H1 (cell line): ENCODE measurements around the gene TIFAB. TPM values are rescaled to one million over a fixed set of nuclear protein-coding genes. Genes with fewer than 3 reads are reported as not detected.

ENCODE experiments used
- CTCF ChIA-PET: fragments of 300-600 bp; sonication (Branson Sonifier 250); formaldehyde crosslinking; loops from one replicate; lab custom pipeline; 2021; ENCODE audit not compliant: partially characterized antibody; lab: Charles Lee
- POLR2A ChIA-PET: fragments of 300-600 bp; sonication (Branson Sonifier 250); formaldehyde crosslinking; loops from one replicate; lab custom pipeline; 2021; ENCODE audit warnings: inconsistent platforms; ENCODE audit not compliant: partially characterized antibody; lab: Charles Lee
- DNase-seq, 2 experiments: peaks; one replicate each; pipeline versions ENCODE4 v3.0.0 to v3.0.0-alpha.2; 2010 to 2022; ENCODE audit warnings: low spot score in 2 of 2, low read depth in 1 of 2, mixed read lengths in 1 of 2
- FAIRE-seq: peaks from 2 replicates; lab custom pipeline; 2011; peaks lifted over from hg19 to GRCh38; lab: Jason Lieb, UNC
- H2AFZ ChIP-seq: 2 replicates; pipeline ENCODE4 v1.8.1; 2012; ENCODE audit warnings: low read length, inconsistent platforms
- H2AK5ac ChIP-seq: 2 replicates; pipeline ENCODE4 v1.6.1; 2013; ENCODE audit warnings: low read depth, low read length
- H2BK120ac ChIP-seq: replicated peaks from 2 replicates; pipeline ENCODE3; 2013; ENCODE audit warnings: low read depth, low read length, inconsistent platforms
- H2BK12ac ChIP-seq: 2 replicates; pipeline ENCODE4 v1.6.1; 2013; ENCODE audit warnings: low read depth, low read length
- H2BK15ac ChIP-seq: 2 replicates; pipeline ENCODE4 v1.6.1; 2013; ENCODE audit warnings: low read length
- H2BK20ac ChIP-seq: 2 replicates; pipeline ENCODE4 v1.6.1; 2013; ENCODE audit warnings: low read length
- H2BK5ac ChIP-seq: 2 replicates; pipeline ENCODE4 v1.6.1; 2013; ENCODE audit warnings: low read depth, low read length
- H3K14ac ChIP-seq: 2 replicates; pipeline ENCODE4 v1.6.1; 2013; ENCODE audit warnings: inconsistent platforms; ENCODE audit not compliant: insufficient read length
- H3K18ac ChIP-seq: 2 replicates; pipeline ENCODE4 v1.6.1; 2013; ENCODE audit warnings: low read length; ENCODE audit errors: extremely low read depth
- H3K23ac ChIP-seq: 2 replicates; pipeline ENCODE4 v1.6.1; 2013; ENCODE audit warnings: inconsistent platforms; ENCODE audit not compliant: insufficient read length
- H3K23me2 ChIP-seq: 2 replicates; pipeline ENCODE4 v1.6.1; 2013; ENCODE audit warnings: low read depth, low read length
- H3K27ac ChIP-seq: 2 replicates; pipeline ENCODE4 v1.6.1; 2011; ENCODE audit warnings: low read depth, low read length, inconsistent platforms
- H3K27me3 ChIP-seq, 4 experiments: replicated peaks in 1 of 4; 1 replicate in 1 of 4; 2 replicates in 3 of 4; pipeline versions ENCODE4 v1.6.1 to v1.8.1; 2011 to 2013; ENCODE audit warnings: low read length in 3 of 4, mild to moderate bottlenecking in 3 of 4, inconsistent platforms in 2 of 4, mixed read lengths in 2 of 4, moderate library complexity in 1 of 4; ENCODE audit not compliant: control insufficient read depth in 3 of 4, insufficient read depth in 3 of 4; ENCODE audit errors: extremely low read depth in 1 of 4
- H3K36me3 ChIP-seq, 4 experiments: 2 replicates each; pipeline versions ENCODE4 v1.6.1 to v1.8.1; 2011 to 2013; ENCODE audit warnings: mild to moderate bottlenecking in 4 of 4, low read length in 3 of 4, moderate library complexity in 2 of 4, control low read depth in 1 of 4, inconsistent platforms in 1 of 4; ENCODE audit not compliant: insufficient read depth in 4 of 4, control insufficient read depth in 2 of 4
- H3K4ac ChIP-seq: replicated peaks from 2 replicates; pipeline ENCODE3; 2013; ENCODE audit warnings: low read length, low read depth, mixed read lengths, inconsistent platforms; ENCODE audit not compliant: insufficient read length
- H3K4me1 ChIP-seq, 4 experiments: replicated peaks in 1 of 4; 1 replicate in 1 of 4; 2 replicates in 3 of 4; pipeline versions ENCODE4 v1.6.1 to v1.8.1; 2011 to 2013; ENCODE audit warnings: low read length in 3 of 4, inconsistent platforms in 2 of 4, mixed read lengths in 1 of 4; ENCODE audit not compliant: insufficient read depth in 4 of 4, control insufficient read depth in 3 of 4
- H3K4me2 ChIP-seq, 2 experiments: 2 replicates each; pipeline versions ENCODE4 v1.6.1 to v1.8.1; 2011 to 2013; ENCODE audit warnings: low read depth in 2 of 2, low read length in 2 of 2, control low read depth in 1 of 2, inconsistent platforms in 1 of 2, mild to moderate bottlenecking in 1 of 2; ENCODE audit not compliant: insufficient read depth in 1 of 2
- H3K4me3 ChIP-seq, 4 experiments: fragments of 200-600, 300-600 bp in 1 of 4; sonication (generic), shearing (Covaris generic), sonication (Bioruptor Twin) in 1 of 4; 2 replicates each; pipeline versions ENCODE4 v1.5.1 to v1.8.1; 2011 to 2016; ENCODE audit warnings: low read length in 4 of 4, low read depth in 3 of 4, control low read depth in 2 of 4, inconsistent platforms in 2 of 4, mild to moderate bottlenecking in 2 of 4, mixed read lengths in 1 of 4, moderate library complexity in 1 of 4; ENCODE audit not compliant: insufficient read depth in 2 of 4; ENCODE audit errors: extremely low read depth in 1 of 4
- H3K56ac ChIP-seq: replicated peaks from 2 replicates; pipeline ENCODE3; 2013; ENCODE audit warnings: low read depth, mild to moderate bottlenecking, mixed read lengths, low read length, inconsistent platforms; ENCODE audit not compliant: insufficient read length
- H3K79me1 ChIP-seq: 2 replicates; pipeline ENCODE4 v1.6.1; 2013; ENCODE audit warnings: low read depth, low read length, control low read depth
- H3K79me2 ChIP-seq, 2 experiments: 2 replicates each; pipeline versions ENCODE4 v1.6.1 to v1.8.1; 2012 to 2013; ENCODE audit warnings: low read length in 2 of 2, mild to moderate bottlenecking in 2 of 2, inconsistent platforms in 1 of 2; ENCODE audit not compliant: insufficient read depth in 2 of 2, control insufficient read depth in 1 of 2
- H3K9ac ChIP-seq, 4 experiments: replicated peaks in 1 of 4; 1 replicate in 1 of 4; 2 replicates in 3 of 4; pipeline versions ENCODE4 v1.6.1 to v1.8.1; 2011 to 2013; ENCODE audit warnings: low read depth in 3 of 4, low read length in 3 of 4, control low read depth in 2 of 4, mild to moderate bottlenecking in 2 of 4, moderate library complexity in 2 of 4, inconsistent platforms in 1 of 4; ENCODE audit errors: extremely low read depth in 1 of 4
- H3K9me3 ChIP-seq, 2 experiments: 2 replicates each; pipeline versions ENCODE4 v1.6.1 to v1.8.1; 2012 to 2013; ENCODE audit warnings: mild to moderate bottlenecking in 2 of 2, moderate library complexity in 2 of 2, control low read depth in 1 of 2, inconsistent platforms in 1 of 2, low read depth in 1 of 2, low read length in 1 of 2, mixed read lengths in 1 of 2; ENCODE audit not compliant: insufficient read depth in 2 of 2
- H4K20me1 ChIP-seq, 2 experiments: replicated peaks in 1 of 2; 2 replicates each; pipeline versions ENCODE3 to v1.8.1; 2011 to 2013; ENCODE audit warnings: inconsistent platforms in 2 of 2, low read length in 2 of 2, mild to moderate bottlenecking in 1 of 2; ENCODE audit not compliant: insufficient read depth in 2 of 2, control insufficient read depth in 1 of 2
- H4K5ac ChIP-seq: 2 replicates; pipeline ENCODE4 v1.6.1; 2013; ENCODE audit warnings: low read length, low read depth, mixed read lengths, inconsistent platforms; ENCODE audit not compliant: insufficient read length
- H4K8ac ChIP-seq: 2 replicates; pipeline ENCODE4 v1.8.0; 2013; ENCODE audit warnings: mild to moderate bottlenecking, moderate library complexity, low read length, inconsistent platforms; ENCODE audit not compliant: insufficient read depth; ENCODE audit errors: extremely low read depth
- H4K91ac ChIP-seq: replicated peaks from 2 replicates; pipeline ENCODE3; 2013; ENCODE audit warnings: low read length, mixed read lengths, inconsistent platforms; ENCODE audit not compliant: insufficient read length
- WGBS, 2 experiments: shearing (Covaris generic) in 1 of 2; methylation state at CpG; one replicate each; pipeline versions ENCODE4 v1.1.6 to v1.1.7; 2013 to 2015; ENCODE audit warnings: low lambda C conversion rate in 2 of 2, mixed read lengths in 2 of 2, inconsistent platforms in 1 of 2, low coverage in 1 of 2, missing lambda C conversion rate in 1 of 2; ENCODE audit not compliant: insufficient replicate concordance in 2 of 2, insufficient coverage in 1 of 2, insufficient read length in 1 of 2; ENCODE audit errors: extremely low coverage in 1 of 2, missing lambda C conversion rate in 1 of 2; 5-methylcytosine and 5-hydroxymethylcytosine counted together
- polyA plus RNA-seq, 7 experiments: library from polyadenylated mRNA; depleted of rRNA in 3 of 7; stranded (reverse) in 5 of 7; unstranded in 2 of 7; fragments of >200 nt in 5 of 7; fragments of 200-250 nt in 2 of 7; gene quantifications; 1 replicate in 5 of 7; 2 replicates in 1 of 7; 4 replicates in 1 of 7; pipeline versions ENCODE4 v1.2.1 to v1.2.3, GENCODE V29; 2011 to 2013; ENCODE audit warnings: missing spikeins in 2 of 7, mixed read lengths in 2 of 7
- total RNA-seq: library from RNA; stranded (reverse); fragmentation: NEBNext Ultra II Directional; extraction: Animal tissue kit (Norgen Biotek cat#: 25700); gene quantifications from 2 replicates; pipeline ENCODE4 v1.2.1, GENCODE V29; 2021
- TF ChIP-seq, protein P1 (sequence below): IDR thresholded peaks from 2 replicates; pipeline ENCODE4 v1.6.1; 2012; ENCODE audit warnings: inconsistent platforms

Gene TIFAB
- total and polyA plus RNA-seq, 2 of the 8 experiments (the other 6 are each of a cell fraction or from before 2014, with no cell fraction given), result not detected

DNA sequence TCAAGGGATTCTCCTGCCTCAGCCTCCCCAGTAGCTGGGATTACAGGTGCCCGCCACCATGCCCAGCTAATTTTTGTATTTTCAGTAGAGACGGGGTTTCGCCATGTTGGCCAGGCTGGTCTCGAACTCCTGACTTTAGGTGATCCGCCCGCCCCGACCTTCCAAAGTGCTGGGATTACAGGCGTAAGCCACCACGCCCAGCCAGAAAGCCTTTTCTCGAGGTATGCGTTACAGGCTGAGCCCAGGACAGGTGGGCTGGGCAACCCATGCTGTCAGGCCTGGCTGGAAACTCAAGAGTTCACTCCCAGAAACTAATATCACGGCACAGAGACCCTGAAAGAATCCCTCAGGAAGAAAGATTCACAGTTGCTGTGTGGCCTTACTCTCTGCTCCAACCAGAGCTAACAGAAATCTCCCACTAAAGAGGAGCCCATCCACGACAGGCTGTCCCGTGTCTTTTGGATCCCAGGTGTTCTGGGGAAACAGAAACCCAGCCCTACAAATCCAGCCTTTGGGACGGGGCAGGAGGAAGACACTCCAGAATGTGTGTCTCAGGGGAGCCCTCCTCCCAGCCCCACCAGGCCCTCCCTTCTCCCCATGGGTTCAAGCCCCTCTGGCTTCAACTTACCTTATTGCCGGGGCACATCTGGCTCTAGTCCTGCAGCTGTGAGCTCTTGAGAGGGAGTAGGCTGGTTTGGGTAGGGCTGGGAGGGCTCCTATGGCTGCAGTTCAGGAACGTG is 400 bp downstream of the TIFAB start:
- Histone ChIP-seq H3K23me2 (no peaks in the 10 kb centered on the region), H3K56ac (no peak overlapping the region), H3K4me1 (peaks cover 0 to 3% (median 1%) of the 10 kb centered on the region in 4 experiments; a peak in 1 of 7 replicates), H3K4ac (no peak overlapping the region), H2BK12ac (no peak overlapping the region), H4K20me1 (no peaks in the 10 kb centered on the region), H3K9ac (no peak overlapping the region), H2BK20ac (no peak overlapping the region), H3K4me2 (no peak overlapping the region), H4K5ac (no peak overlapping the region), H2BK15ac (no peak overlapping the region), H4K8ac (no peak overlapping the region), H2AFZ (no peak overlapping the region), H2BK5ac (no peak overlapping the region), H2BK120ac (no peak overlapping the region), H3K4me3 (no peak overlapping the region), H3K27ac (no peak overlapping the region), H3K79me1 (no peaks in the 10 kb centered on the region), H3K18ac (no peak overlapping the region), H3K79me2 (no peaks in the 10 kb centered on the region), H3K23ac (no peak overlapping the region), H4K91ac (no peak overlapping the region), H3K14ac (no peak overlapping the region), H2AK5ac (no peak overlapping the region), H3K36me3 (no peaks in the 10 kb centered on the region), H3K9me3 (no peaks in the 10 kb centered on the region), H3K27me3 (peaks cover 0 to 6% (median 1%) of the 10 kb centered on the region in 4 experiments; a peak in 4 of 7 replicates)
- WGBS, 2 experiments, result 92% methylated on average over 16 of the region's 17 CpGs; no CpG with 5 or more reads in 1 of the 2 experiments
- DNase-seq, result no peak
- TF ChIP-seq, protein P1, sequence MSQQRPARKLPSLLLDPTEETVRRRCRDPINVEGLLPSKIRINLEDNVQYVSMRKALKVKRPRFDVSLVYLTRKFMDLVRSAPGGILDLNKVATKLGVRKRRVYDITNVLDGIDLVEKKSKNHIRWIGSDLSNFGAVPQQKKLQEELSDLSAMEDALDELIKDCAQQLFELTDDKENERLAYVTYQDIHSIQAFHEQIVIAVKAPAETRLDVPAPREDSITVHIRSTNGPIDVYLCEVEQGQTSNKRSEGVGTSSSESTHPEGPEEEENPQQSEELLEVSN, result no peak
- CTCF ChIA-PET, result interaction anchor here (0.7 to 21.6 kb wide), 4 partner anchors 8 to 382 kb away, joined by 3 to 778 read pairs (median 134); partner anchors contain the start of gene SLC25A48
- POLR2A ChIA-PET, result no interaction called here
- no peak for FAIRE-seq
